Osteocyte (in vitro differentiated cells): ENCODE data around the gene LRFN4. TPM values are rescaled to one million over a fixed set of nuclear protein-coding genes. Genes with fewer than 3 reads are reported as not detected.

Source experiments
- DNase-seq: peaks from one replicate; pipeline ENCODE4 v3.0.0; 2021; ENCODE audit warnings: mixed read lengths; ENCODE audit not compliant: unreplicated experiment; ENCODE audit errors: extremely low spot score
- H3K27ac Mint-ChIP-seq: one replicate; pipeline ENCODE4 v1.8.0; 2021; ENCODE audit warnings: mild to moderate bottlenecking, mixed read lengths; ENCODE audit not compliant: unreplicated experiment
- H3K27me3 Mint-ChIP-seq: one replicate; pipeline ENCODE4 v1.8.0; 2021; ENCODE audit warnings: mixed read lengths; ENCODE audit not compliant: unreplicated experiment
- H3K36me3 Mint-ChIP-seq: one replicate; pipeline ENCODE4 v1.8.0; 2021; ENCODE audit warnings: mixed read lengths; ENCODE audit not compliant: unreplicated experiment
- H3K4me1 Mint-ChIP-seq: one replicate; pipeline ENCODE4 v1.8.0; 2021; ENCODE audit warnings: mixed read lengths; ENCODE audit not compliant: unreplicated experiment
- H3K4me3 Mint-ChIP-seq: one replicate; pipeline ENCODE4 v1.8.0; 2021; ENCODE audit warnings: mild to moderate bottlenecking, moderate library complexity, mixed read lengths; ENCODE audit not compliant: unreplicated experiment
- H3K9me3 Mint-ChIP-seq: one replicate; pipeline ENCODE4 v1.8.0; 2021; ENCODE audit warnings: mixed read lengths; ENCODE audit not compliant: unreplicated experiment
- CTCF ChIP-seq: fragments of 200-600 bp; sonication (generic); IDR thresholded peaks from 2 replicates; pipeline ENCODE4 v1.5.0; 2021; ENCODE audit warnings: antibody characterized with exemption, mild to moderate bottlenecking, moderate library complexity
- long read RNA-seq: library from polyadenylated mRNA; unstranded; transcript quantifications from one replicate; pipeline ENCODE4 v2.0.0, GENCODE V29; 2021
- total RNA-seq: library from RNA; stranded (reverse); gene quantifications from 2 replicates; pipeline ENCODE4 v1.2.1, GENCODE V29; 2021

The LRFN4 gene
- total RNA-seq = 41.7 and 45.0 TPM in 2 replicates
- long read RNA-seq = 0 reads

GRCh38 chr11:66856496-66857233 lies at the start of gene LRFN4:
LRFN4 (plus strand) TSS chr11:66857064; CDS start chr11:66857745, 681 bp downstream.
- Mint-ChIP-seq H3K4me3 (peak within 1 kb of the TSS; percentile 86), H3K27me3 (no peaks in the 10 kb centered on the region), H3K4me1 (peaks cover 11% of the 10 kb centered on the region), H3K36me3 (peaks cover 2% of the 10 kb centered on the region), H3K9me3 (no peaks in the 10 kb centered on the region), H3K27ac (peak within 1 kb of the TSS; percentile 86)
- DNase-seq = peak; percentile 86
- TF ChIP-seq CTCF = no peak

GRCh38 chr11:66809592-66809991 lies 47.3 kb upstream of the LRFN4 start:
- no peak for TF ChIP-seq CTCF
- Mint-ChIP-seq H3K27ac (no peak overlapping the region), H3K36me3 (peaks cover 11% of the 10 kb centered on the region), H3K4me3 (no peak overlapping the region), H3K9me3 (no peaks in the 10 kb centered on the region), H3K27me3 (no peaks in the 10 kb centered on the region), H3K4me1 (no peaks in the 10 kb centered on the region)
- DNase-seq = no peak

GRCh38 chr11:66810576-66811185 lies 46.2 kb upstream of the LRFN4 start:
- H3K27me3 Mint-ChIP-seq = no peaks in the 10 kb centered on the region
- H3K4me1 Mint-ChIP-seq = no peaks in the 10 kb centered on the region
- H3K27ac Mint-ChIP-seq = no peak overlapping the region
- no peak for TF ChIP-seq CTCF
- H3K36me3 Mint-ChIP-seq = peaks cover 11% of the 10 kb centered on the region
- DNase-seq = no peak
- no peak overlapping the region for H3K4me3 Mint-ChIP-seq
- H3K9me3 Mint-ChIP-seq = no peaks in the 10 kb centered on the region

GRCh38 chr11:66814678-66815077 lies 42.2 kb upstream of the LRFN4 start:
- Mint-ChIP-seq H3K27me3 (no peaks in the 10 kb centered on the region), H3K27ac (no peak overlapping the region), H3K36me3 (peaks cover 9% of the 10 kb centered on the region), H3K9me3 (no peaks in the 10 kb centered on the region), H3K4me1 (no peaks in the 10 kb centered on the region), H3K4me3 (no peak overlapping the region)
- TF ChIP-seq CTCF = no peak
- DNase-seq = no peak

GRCh38 chr11:66815646-66816045 lies 41.2 kb upstream of the LRFN4 start:
- no peaks in the 10 kb centered on the region for H3K4me1 Mint-ChIP-seq
- peaks cover 9% of the 10 kb centered on the region for H3K36me3 Mint-ChIP-seq
- H3K9me3 Mint-ChIP-seq = no peaks in the 10 kb centered on the region
- TF ChIP-seq CTCF = no peak
- H3K4me3 Mint-ChIP-seq = no peak overlapping the region
- no peak overlapping the region for H3K27ac Mint-ChIP-seq
- DNase-seq = no peak
- no peaks in the 10 kb centered on the region for H3K27me3 Mint-ChIP-seq
